ENCODE measurements around the gene SORCS1.

The SORCS1 gene

GRCh38 chr10:106714734-106715555 lies 449.6 kb downstream of the SORCS1 start:
- no peak for DNase-seq

- no peak for DNase-seq
These were observed 450.7 kb downstream of the SORCS1 start for GRCh38 chr10:106713846-106714245.

GRCh38 chr10:106712988-106713387 lies 451.5 kb downstream of the SORCS1 start:
- DNase-seq = no peak

GRCh38 chr10:106711313-106711906 lies 453.1 kb downstream of the SORCS1 start:
- DNase-seq = no peak

DNA sequence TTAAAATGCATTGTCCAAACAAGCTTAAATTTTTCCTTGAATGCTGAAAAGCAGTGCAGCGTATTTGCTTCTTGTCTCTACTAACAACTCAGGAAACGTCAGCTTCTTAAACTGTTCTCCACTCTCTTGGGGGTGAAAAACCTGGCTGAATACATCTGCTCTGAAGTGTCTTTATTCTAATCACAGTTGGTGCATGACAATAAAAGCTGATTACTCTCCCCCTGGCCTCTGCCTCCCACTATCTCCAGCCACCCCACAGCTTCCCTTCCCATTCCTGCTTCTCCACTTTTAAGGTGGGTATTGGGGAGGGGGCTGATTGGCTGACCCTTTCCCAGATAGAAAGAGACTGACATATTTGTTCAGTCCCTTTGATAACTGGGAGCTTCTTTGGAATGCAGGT lies 456.0 kb downstream of the SORCS1 start:
- no peak for DNase-seq

GRCh38 chr10:106707657-106708056 lies 456.8 kb downstream of the SORCS1 start:
- DNase-seq = no peak

- no peak for DNase-seq
These were observed 458.4 kb downstream of the SORCS1 start for GRCh38 chr10:106706127-106706526.

DNA sequence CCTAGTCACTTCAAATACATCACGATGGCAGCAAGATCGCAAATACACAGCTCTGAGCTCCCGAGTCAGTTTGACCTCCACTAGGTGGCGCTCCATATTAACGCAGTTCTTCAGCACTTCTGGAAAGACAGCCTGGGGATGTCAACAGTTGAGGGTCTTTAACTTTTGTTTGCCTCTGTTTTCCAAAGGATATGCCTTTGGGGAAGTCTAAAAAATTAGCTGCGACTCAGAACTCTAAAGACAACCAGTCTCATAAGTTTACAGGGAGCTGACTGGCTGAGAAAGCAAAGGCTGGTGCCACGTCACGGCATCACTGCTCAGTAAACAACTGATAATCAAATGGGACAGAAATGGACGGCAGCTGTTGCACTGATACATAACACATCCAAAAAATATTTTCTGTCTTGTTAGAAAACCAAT lies 458.8 kb downstream of the SORCS1 start:
- no peak for DNase-seq

GRCh38 chr10:106696239-106696638 lies 468.3 kb downstream of the SORCS1 start:
- no peak for DNase-seq

- DNase-seq = no peak
These were observed 469.8 kb downstream of the SORCS1 start for GRCh38 chr10:106694696-106695095.

GRCh38 chr10:106682175-106682574 lies 482.3 kb downstream of the SORCS1 start:
- DNase-seq = no peak

DNA sequence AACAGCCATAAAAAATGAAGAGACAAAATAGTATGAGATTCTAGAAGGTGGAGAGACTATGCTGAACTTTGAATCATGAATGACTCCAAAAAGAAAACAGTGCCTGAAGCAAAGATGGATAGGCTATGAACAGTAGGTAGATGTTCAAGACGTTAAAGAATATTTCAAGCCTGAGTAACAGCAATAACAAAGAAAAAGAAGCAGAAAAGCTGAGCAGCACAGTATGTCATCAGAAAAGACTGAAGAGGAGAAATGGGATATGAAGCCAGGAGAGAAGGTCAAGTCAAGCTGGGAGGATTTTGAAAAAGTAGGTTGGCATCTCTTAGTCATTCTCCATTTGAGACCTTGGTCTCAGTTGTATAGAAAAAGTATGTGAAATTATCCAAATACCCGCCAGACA lies 484.4 kb downstream of the SORCS1 start:
- DNase-seq = no peak

DNA sequence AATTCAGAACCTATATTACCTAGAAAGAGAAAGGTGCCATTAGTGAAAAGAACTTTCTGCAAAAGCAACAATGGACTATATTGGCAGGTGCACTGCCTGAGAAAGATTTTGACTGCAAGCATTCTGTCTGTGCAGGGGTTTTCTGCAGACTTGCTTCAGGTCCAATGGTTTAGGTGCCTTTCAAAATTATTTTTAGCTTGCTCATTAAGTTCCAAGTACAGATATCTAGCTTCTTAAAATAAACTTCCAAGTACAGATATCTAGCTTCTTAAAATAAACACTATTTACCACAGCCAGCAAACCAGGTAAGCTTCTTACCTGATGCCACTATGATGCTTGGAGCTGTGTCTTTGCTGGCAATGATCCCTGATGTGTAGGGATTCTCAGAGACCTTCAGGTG lies 485.2 kb downstream of the SORCS1 start:
- no peak for DNase-seq

DNA sequence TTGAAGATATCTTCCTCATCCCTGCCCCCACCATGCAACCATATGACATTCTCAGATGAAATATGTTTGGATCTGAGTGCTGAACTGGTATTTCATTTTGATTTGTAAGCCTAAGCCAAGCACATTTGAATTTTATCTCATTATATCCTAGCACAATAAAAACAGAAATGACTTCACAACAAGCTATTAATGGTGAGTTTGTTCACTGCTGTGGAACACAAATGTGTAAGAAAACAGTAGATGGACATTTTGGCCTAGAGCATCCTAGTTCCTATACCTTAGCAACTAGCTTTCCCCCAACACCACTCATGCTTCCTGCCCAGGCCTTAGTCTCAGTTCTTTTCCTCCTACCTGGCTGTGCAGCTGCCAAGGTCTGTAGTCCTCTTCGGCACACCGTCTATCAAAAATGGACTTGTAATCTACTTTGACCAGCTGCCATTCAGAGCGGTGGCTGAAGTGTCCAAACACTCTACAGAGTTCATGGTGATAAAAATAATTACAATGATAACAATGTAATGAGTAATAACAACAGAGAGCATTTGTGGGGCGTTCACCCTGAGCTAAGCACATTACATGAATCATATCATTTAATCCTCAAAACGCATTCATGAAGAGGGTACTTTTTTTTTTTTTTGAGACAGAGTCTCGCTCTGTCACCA lies 491.9 kb downstream of the SORCS1 start:
- DNase-seq = no peak

- no peak for DNase-seq
These were observed 502.8 kb downstream of the SORCS1 start for GRCh38 chr10:106661767-106662140.

DNA sequence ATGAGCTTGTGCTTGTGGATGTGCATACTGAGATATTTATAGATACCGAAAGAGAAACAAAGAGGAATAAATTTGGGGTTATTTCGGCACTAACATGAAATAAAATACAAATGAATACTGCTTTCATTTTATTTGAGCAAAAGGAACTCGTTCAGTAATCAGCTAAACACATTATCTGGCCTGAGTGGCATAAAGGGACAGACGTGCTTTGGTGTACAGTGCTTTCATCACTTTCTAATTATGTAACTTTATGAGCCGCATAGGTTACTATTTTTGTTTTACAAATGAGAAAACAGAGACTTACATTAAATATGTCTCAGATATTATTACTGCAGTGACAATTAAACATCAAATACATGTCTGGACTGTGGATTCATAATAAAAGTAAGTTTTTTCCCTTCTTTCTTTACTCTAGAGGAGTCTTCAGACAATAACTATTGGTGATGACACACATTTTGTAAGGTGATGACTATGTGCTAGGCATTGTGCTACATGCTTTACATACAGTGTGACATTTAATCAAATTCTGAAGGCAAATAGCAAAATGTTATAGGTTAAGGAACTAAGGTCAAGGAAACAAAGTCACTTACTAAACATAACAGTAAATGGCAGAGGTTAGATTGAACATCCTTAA lies 503.3 kb downstream of the SORCS1 start:
- DNase-seq = no peak

GRCh38 chr10:106660550-106660949 lies 504.0 kb downstream of the SORCS1 start:
- no peak for DNase-seq

DNA sequence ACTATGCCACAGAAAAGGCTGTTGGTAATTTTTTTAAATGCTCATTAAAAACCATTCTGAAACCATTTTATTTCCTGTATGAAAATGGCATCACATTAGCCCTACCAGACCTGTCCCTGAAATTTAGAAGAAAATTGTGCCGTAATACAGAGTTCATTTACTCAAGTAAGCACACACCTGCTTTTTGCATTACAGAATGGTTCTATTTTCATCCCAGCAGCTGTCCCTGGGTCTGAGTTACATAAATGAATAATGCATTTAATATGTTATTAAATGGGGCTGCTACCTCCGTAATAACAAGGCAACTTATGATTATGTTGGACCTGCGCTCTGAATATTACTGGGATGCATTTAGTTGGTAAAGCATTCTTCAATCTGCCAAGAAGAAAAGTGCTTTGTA lies 508.9 kb downstream of the SORCS1 start:
- DNase-seq = no peak

- DNase-seq = no peak
These were observed 509.3 kb downstream of the SORCS1 start for GRCh38 chr10:106655165-106655564.

DNA sequence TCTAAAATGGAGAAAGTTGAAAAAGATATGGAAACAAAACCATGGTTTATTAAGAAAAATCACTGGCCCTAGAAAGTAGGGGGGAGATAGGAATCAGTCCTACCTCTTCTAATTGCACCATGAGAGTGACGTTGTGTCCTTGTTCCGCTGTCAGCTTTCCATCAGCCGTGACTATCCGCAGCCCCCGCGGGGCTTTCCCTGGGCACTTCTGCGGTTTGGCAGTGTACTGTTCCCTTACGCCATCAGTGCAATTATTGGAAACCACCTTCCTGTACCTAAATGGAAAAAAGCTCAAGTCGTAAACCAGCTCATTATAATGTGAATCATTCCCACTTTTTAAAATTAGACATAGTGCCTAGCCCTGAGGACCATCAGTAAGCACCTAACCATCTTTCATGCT lies 512.2 kb downstream of the SORCS1 start:
- DNase-seq = no peak

GRCh38 chr10:106648534-106649481 lies 515.7 kb downstream of the SORCS1 start:
- DNase-seq = no peak

- no peak for DNase-seq
These were observed 521.0 kb downstream of the SORCS1 start for GRCh38 chr10:106643473-106643872.

Data from activated CD4-positive, alpha-beta T cell treated with anti-CD3 and anti-CD28 coated beads for 4 hours (primary cell).